GM19452 (cell line): ENCODE data around the gene PGGHG.

ENCODE experiments used
- ATAC-seq: cut with Tn5 transposase; IDR thresholded peaks from one replicate; pipeline ENCODE4 v1.9.1; 2021; ENCODE audit not compliant: unreplicated experiment

Gene PGGHG

DNA sequence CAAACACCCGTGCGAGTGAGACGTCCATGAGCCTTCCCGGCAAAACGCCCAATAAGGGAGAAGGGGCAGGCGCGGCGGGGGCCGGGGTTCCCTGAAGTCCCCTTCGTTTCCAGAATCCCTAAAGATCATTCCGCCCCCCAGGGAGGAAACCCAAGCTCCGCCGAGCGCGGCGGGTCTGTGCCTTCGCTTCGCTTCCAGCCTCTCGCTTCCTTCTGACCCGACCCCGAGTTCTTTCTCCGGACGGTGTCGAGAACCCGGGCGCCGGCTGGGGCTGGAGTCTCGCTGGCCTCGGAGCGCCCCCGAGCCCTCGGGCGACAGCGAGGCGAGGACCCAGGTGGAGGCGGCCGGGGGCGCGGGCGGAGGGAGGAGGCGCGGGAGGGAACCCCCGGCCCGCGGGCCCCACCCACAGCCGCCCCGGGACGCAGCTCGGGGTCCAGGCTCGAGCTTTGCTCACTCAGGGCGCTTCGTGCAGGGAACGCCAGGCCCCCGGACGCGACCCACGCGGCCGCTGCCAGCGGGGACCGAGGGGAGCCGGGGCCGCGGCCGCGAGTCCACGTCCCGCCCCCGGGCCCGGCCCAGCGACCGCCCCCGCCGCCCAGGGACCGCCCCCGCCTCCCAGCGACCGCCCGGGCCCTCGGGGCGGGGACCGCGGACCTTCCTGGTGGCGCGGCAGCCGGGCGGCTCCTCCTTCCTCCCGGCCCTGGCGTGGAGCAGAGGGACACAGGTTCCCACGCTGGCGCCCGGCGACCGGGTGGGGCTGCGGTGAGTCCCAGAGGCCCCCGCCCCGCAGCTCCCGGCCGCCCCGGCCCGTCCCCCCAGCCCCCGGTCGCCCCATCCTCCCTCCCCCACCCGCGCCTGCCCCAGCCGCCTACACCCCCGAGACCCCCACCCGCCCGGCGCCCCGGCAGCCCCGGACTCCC, at the start of gene PGGHG:
Gene PGGHG (plus strand): TSS at position 649 of the 920 bp plus-strand sequence. CDS start 691 bp downstream, outside the sequence.
- ATAC-seq, result peak; percentile 55

DNA sequence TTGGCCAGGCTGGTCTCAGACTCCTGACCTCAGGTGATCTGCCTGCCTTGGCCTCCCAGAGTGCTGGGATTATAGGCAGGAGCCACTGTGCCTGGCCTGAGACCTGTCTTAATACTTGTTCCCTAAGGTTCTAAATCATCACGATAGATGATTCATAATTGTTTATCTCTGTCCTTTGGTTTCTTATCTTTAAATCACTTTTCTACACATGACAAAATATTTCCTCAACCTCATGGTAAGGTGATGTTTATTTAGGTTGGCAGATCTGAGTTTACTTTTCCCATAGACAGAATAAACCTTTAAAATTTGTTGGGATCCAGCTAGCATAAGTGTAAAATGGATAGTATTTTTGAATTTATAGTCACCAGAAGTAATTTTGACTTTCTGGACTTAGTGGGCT, 48.6 kb upstream of the PGGHG start:
- ATAC-seq, result no peak

DNA sequence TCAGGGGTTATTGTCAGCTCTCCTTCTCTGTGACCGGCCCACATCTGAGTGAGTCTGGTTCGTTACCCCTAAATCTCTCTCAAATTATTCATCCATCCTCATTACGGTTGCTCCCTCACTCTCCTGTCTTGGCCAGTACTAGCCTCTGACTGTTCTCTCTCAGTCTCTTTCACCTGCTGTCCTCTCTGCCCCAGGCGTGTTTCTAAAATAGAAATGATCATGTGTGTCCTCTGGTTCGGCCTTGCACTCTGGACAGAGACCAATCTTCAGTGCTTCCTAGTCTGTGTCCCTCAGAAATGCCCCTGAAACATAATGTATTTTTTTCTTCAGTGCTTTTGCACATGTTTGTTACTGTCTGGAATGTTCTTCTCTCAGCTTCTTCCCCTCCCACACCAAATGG, 47.3 kb upstream of the PGGHG start:
- no peak for ATAC-seq

DNA sequence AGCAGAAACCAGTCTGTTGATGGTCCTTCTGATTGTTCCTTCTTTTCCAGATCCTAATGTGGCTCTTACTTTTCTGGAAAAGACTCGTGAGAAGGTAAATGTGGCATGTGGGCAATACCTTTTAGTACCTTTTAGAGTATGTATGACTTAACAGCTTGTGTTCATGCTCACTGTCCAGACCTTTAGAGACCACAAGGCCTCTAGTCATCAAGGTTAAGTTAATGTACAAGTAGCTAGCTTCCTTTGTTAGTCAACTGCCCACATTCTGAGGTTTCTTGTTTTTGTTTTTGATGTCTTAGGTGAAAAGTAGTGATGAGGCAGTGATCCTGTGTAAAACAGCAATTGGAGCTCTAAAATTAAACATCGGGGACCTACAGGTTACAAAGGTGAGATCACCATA, 44.5 kb upstream of the PGGHG start:
- no peak for ATAC-seq

DNA sequence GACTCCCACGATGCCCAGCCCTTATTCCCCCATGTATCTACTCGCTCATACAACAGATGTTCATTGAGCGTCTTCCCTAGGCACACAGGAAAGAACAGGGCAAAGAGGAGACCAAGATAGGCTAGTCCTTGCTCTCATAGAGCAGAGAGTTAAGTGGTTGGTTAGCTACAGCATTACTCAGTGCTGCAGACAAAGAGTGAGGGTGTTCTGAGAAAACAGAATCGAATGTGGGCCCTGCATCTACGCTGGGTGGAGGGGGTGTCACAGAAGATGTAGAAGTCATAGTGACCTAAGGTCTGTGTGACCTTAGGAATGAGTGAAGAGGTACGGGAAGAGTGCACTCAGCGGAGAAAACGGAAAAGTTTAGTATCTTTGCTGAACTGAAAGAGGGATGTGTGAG, 39.9 kb upstream of the PGGHG start:
- ATAC-seq, result no peak

DNA sequence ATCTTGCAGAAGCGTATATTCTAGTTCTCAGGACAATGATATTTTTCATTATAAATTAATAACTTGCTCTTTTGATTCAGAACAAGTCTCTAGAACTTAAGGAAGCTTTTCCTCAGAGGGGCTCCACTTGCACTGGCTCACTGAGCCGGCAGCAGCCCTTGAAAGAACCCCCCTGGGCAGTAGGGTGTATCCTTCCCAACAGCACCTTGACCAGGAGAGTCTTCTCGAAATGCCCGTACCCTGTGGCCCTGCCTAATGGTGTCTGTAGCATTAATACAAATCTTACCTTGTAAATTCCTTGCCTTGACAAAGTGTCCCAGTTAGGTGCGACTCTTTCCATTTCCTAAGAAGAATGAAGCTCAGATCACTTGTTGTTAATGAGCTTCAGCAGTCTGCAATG, 38.7 kb upstream of the PGGHG start:
- ATAC-seq, result no peak

DNA sequence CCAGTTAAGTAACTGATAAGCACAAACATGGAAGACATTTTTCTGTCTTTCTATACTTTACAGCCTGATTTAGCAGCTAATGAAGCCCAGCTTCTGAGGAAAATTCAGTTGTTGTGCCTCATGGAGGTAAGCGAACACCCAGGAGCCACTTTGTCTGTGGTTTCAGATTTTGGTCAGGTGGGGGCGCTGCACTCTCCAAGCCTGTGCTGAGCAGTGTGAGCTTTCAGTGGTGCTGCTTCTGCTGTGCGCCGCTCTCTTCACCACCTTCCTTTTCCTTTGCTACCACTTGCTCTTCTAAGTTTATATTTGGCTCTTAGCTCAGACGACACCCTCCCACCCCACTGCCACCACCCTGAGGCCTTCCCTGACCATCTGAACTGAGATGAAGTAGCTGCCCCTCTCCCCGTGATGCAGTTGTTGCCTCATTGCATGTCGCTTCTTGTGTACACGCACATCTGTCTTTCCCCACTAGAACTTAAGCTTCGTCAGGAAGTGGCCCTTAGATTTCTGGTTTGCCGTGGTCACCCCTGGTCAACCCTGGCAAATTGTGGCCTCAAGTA, 38.1 kb upstream of the PGGHG start:
- ATAC-seq, result no peak

DNA sequence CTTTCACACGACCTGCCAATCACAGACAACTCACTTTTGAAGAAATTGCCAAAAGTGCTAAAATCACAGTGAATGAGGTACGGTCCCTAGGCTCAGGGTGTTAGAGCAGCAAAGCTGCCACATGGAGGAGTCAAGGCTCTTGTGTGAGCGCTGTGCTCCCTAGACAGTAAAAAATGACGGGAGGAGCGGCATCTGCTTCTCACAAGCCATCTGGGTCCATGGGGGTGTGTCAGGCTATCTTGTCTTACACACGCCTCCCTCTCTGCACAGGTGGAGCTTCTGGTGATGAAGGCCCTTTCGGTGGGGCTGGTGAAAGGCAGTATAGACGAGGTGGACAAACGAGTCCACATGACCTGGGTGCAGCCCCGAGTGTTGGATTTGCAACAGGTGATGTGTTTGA, 37.4 kb upstream of the PGGHG start:
- no peak for ATAC-seq

DNA sequence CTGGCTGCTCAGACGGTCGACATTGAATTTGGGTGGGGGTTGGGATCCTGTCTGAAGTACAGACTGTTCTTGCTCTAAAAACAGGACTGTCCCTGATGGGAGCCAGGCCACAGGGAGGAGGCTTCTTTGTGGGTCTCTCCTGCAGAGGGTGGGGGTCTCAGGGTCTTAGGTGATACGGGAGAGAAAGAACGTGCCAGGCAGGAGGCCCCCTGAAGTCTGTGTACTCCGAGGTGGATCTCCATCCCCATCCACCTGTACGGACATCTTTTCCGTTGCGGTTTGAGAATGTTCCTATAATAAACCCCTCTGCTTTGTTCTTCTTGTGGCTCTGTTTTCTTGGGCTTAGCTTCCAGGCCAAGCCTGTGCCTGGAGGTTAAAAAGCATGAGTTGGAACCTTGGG, 36.3 kb upstream of the PGGHG start:
- ATAC-seq, result no peak

DNA sequence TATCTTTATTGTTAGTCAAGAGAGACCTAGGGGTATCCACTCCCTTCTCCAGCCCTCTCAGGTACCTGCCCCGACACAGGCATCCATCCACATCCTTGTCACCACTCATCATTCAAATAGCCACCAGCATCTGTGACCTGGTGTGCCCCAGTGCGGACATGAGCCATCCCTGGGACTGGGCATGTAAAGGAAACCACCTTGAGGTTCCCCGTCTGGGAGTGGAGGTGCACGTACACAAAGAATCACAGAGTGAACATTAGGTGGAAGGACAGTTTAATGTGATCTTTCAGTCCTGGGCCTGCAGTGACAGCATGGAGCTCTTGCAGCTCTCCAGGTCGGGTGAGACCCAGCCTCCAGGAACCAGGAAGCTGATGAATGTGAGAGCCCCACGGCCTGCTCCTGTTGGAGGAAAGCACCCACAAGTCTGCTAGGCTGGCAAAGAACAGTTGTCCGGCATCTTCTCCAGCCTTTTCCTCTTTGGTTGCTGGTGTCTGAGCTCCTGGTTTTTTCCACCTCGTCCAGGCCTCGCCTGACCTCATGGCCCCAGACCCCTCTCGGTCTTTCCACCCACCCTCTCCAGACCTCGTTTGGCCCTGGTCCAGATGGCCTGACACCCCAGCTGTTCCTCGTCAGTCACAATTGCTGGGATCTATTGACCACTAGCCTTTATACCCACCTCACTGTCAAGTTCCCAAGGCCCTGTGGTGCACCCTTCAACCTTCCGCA, 35.6 kb upstream of the PGGHG start:
- ATAC-seq, result no peak

DNA sequence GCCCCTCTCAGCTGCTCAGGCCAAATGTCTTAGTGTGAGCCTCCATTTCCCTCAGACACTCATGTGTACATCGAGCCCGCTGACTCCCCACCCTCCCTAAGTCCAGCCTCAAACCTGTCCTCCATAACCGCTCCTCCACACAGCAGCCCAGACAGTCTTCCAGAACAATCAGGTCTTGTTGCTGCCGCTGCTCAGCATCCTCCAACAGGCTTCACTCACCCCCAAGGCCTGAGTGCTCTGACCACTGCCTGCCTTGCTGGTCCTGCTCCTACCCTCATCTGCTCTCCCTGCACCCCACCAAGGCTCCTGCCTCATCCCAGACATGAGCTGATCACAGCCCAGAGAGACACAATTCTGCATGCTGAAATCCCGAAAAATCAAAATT, 35.0 kb upstream of the PGGHG start:
- ATAC-seq, result no peak

DNA sequence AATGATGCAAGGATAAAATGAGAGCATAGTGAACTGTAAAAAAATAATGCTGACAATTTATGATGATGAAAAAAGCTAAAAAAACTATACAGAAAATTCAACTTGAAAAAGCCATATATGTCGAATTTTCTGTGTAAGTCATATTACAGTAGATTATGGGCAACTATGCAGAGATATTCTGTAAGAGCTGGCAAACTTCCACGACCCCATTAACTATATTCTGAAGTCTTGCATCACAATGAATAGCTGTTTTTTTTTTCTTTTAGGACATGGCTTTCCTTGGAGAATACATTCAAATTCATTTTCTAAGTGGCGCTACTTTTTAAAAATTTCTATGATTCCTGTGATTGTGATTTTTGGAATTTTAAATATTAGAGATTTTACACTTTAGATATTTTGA, 33.8 kb upstream of the PGGHG start:
- ATAC-seq, result no peak

DNA sequence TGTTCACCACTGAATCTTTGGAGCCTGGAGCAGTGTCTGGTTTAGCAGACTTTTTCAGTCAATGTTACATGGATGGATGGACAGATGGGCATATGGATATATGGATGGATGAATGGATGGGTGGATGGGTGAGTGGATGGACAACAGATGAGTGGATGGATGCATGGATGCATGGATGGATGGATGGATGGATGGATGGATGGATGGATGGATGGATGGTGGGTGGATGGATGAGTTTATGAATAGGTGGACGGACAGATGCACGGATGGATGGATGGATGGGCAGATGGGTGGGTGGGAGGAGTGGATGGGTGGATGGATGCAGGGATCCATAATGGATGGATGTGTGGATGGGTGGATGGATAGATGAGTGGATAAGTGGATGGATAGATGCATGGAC, 33.1 kb upstream of the PGGHG start:
- no peak for ATAC-seq

DNA sequence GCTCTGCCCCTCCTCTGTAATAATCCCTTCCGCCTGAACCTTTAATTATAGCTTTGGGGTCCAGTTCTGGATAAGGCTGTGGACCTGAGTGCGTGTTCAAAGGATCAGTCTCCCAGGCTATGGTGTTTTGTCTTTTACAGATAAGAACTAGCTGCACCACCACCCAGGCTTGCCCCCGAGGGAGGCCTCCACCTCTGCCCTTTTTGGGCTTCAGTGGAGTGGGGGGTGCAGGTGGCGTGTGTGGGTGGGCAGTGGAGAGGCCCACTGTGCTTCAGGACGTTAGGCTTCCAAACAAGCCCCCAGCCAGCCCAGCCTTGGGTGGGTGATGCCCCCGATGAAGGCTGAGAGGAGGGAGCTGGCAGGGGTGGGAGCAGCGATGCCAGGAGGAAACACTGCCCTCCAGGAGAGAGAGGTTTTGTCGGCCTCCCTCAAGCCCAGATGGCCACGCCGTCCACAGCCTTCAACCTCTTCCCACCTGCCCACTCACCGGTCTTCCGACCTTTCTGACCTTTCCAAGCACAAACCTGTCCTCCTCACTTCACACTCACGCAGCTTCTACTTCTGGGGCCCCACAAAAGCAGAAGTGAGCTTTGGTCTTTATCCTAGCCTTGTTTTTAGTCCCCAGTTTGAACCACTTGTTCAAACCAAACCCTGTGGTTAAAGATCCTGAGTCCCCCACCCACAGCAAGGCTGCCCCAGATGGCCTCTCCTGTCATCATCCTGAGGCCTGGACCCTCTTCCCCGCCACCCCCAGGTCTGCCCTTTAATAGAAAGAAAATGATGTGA, 31.8 kb upstream of the PGGHG start:
- ATAC-seq, result no peak

DNA sequence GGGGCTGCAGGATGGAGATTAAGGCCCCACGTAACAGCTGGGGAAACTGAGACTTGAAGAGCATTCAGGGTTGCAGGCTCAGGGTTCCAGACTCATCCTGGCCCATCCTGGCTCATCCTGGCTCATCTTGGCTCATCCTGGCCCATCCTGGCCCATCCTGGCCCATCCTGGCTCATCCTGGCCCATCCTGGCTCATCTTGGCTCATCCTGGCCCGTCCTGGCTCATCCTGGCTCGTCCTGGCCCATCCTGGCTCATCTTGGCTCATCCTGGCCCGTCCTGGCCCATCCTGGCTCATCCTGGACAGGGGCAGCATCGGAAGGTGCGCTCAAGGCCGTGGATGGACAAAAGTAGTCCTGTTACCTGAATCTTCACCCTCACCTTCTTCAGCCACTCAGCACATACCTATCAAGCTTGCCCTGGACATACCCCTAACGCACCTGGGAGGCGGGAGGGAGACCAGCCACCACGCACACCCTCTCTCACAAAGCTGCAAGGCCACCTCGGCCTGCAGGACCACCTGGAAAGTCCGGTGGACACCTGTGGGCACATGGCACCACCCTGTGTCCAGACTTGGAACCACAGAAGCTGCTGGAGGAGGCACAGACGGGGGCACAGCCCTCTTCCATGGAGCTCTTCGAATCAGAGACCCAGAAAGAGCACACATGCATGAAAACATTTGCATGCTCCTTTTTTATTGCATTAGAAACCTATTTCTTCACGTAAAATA, 31.0 kb upstream of the PGGHG start:
- ATAC-seq, result no peak

DNA sequence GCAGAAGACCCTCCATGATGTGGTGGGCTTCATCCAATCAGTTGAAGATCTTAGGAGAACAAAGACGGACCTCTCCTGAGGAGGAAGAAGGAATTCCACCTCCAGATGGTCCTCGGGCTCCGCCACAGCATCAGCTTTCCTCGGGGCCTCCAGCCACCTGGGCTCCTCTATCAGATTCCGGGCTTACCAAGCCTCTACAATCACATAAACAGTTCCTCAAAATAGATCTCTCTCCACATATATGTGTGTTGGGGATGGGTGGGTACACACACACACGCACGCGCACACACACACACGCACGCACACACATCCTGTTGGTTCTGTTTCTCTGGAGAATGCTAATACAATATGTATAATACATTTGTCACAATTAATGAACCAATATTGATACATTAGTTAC, 29.5 kb upstream of the PGGHG start:
- ATAC-seq, result no peak

DNA sequence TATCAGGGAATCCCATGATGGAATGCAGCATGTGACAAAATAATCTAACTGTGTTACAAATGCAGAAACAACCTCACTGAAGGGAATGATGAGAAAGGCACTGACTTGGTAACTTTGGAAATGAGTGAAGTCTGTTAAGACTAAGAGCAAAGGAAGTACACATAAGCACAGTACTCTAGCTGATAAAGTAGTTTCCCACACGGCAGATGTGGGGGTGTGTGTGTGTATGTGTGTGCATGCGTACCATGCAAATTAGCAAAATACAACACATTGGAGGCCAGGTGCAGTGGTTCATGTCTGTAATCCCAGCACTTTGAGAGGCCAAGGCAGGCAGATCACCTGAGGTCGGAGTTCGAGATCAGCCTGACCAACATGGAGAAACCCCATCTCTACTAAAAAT, 27.3 kb upstream of the PGGHG start:
- ATAC-seq, result no peak

DNA sequence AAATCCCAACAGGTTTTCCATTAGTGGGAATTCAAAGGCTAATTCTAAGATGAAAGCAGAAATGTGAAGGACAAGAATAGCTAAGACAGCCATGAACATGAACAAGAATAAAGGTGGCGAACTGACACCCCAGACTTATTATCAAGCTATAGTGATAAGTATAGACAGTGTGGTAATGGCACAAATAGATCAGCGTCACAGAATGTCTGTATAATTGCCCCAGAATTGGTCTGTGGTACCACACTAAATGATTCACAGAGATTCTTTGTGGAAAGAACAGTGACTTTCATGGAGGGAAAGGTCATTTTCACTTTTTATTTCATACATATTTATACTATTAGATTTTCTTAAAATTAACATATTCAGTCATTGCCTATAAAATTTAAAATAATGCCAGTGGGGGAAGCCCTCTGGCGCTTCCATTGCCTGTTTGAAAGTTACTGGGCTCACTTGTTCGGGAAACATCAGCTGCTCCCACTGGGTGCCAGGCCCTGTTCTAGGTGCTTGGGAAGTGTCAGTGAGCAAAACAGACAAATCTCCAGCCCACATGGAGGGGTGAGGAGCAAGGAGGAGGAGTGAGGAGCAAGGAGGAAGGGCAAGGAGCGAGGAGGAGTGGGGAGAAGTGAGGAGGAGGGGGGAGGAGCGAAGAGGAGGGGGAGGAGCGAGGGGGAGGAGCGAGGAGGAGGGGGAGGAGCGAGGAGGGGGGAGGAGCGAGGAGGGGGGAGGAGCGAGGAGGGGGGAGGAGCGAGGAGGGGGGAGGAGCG, 22.1 kb upstream of the PGGHG start:
- no peak for ATAC-seq

DNA sequence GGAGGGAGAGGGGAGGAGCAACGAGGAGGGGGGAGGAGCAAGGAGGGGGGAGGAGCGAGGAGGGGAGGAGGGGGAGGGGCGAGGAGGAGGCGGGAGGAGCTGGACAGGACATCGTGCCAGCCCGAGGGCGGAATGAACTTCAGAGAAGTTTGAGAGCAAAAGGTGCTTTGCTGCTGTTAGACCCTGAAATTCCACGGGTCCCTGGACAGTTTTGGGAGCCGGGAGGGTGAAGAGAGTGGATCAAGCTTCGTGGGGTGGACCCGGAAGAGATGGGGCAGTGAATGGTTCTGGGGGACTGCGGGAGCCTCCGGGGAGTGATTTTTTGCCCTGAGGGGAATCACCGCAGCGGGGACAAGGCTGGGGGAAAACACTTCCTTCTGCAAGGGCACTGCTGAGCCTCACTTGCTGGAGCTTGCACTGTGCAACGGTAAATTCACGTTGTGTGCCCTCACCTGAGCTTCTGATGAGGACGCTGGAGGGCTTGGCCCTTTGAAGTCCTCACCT, 21.4 kb upstream of the PGGHG start:
- ATAC-seq, result no peak

DNA sequence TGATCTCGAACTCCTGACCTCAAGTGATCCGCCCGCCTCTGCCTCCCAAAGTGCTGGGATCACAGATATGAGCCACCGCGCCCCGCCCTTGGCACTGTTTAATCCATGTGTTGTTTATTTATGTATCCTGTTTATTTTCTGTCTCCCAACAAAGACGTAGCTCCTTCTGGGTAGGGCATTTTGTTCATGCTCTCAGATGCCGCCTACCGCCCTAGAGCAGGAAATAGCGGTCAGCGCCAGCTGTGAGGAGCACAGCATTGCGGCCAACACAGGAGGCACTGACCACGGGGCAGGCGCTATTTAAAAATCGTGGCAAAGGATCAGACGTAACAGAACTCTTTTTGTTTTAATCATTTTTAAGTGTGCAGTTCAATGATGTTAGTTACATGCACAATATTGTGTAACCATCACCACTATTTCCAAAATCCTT, 20.2 kb upstream of the PGGHG start:
- ATAC-seq, result peak; percentile 46
